Measurements from ENCODE around the gene LRP6. TPM values are rescaled to one million over a fixed set of nuclear protein-coding genes. Genes with fewer than 3 reads are reported as not detected.

LRP6 gene
- total RNA-seq, 1 experiment from 2014 or later, result 28.1 TPM

- no peak overlapping the region for H3K4me2 ChIP-seq (ENCODE audit: low read length)
- H3K27ac ChIP-seq (ENCODE audit: low read depth, low read length), result no peak overlapping the region
- CTCF ChIA-PET, result no interaction called here
- H3K27me3 ChIP-seq (ENCODE audit: insufficient read depth, low read length), result no peaks in the 10 kb centered on the region
- no TSS peak for BruUV-seq (replicated peaks)
- POLR2A ChIA-PET, result no interaction called here
- no peaks in the 10 kb centered on the region for H3K36me3 ChIP-seq (ENCODE audit: control insufficient read depth in 1 of 2, insufficient read depth in 2 of 2, low read length in 2 of 2)
- no peak for DNase-seq (ENCODE audit: low read depth, low spot score)
- H3K9ac ChIP-seq (ENCODE audit: low read length), result no peak overlapping the region
- RAD21 ChIA-PET (ENCODE audit: low non-redundant PET in 1 of 2, low total read pairs in 2 of 2, uncharacterized antibody in 2 of 2, unreplicated experiment in 2 of 2), result no interaction called here
- H4K20me1 ChIP-seq (ENCODE audit: insufficient read depth), result no peaks in the 10 kb centered on the region
- H3K9me3 ChIP-seq (ENCODE audit: control insufficient read depth in 1 of 2, insufficient read depth in 1 of 2, low read depth in 1 of 2, low read length in 2 of 2), result no peaks in the 10 kb centered on the region
- no peaks in the 10 kb centered on the region for H3K9me2 ChIP-seq (ENCODE audit: insufficient read depth)
- ATAC-seq, result no peak
- intact Hi-C loops (cut with micrococcal nuclease), result no loop called here
- no peak for TF ChIP-seq RAD21 (IDR thresholded peaks at IDR 0.05; ENCODE audit: low read depth)
- TF ChIP-seq EZH2phosphoT487 (IDR thresholded peaks at IDR 0.05; ENCODE audit: borderline replicate concordance), result no peak
- no peak for TF ChIP-seq EGR1 (IDR thresholded peaks at IDR 0.05; ENCODE audit: low read depth)
- TF ChIP-seq SIN3A (IDR thresholded peaks at IDR 0.05; ENCODE audit: low read depth), result no peak
- TF ChIP-seq EZH2 (IDR thresholded peaks at IDR 0.05), result no peak
- no peak for TF ChIP-seq ZNF274 (IDR thresholded peaks at IDR 0.05; ENCODE audit: low read depth, low read length)
- no peak for TF ChIP-seq TCF7L2 (IDR thresholded peaks at IDR 0.05; ENCODE audit: borderline replicate concordance, extremely low read depth, insufficient read depth, insufficient read length)
- no peak for TF ChIP-seq POLR2AphosphoS5 (IDR thresholded peaks at IDR 0.05; ENCODE audit: low read depth, low read length)
- TF ChIP-seq YY1 (IDR thresholded peaks at IDR 0.05; ENCODE audit: extremely low read depth, insufficient replicate concordance, low read depth, low read length), result no peak
- TF ChIP-seq, protein P1, sequence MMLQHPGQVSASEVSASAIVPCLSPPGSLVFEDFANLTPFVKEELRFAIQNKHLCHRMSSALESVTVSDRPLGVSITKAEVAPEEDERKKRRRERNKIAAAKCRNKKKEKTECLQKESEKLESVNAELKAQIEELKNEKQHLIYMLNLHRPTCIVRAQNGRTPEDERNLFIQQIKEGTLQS (IDR thresholded peaks at IDR 0.05), result no peak
- TF ChIP-seq, protein P2, sequence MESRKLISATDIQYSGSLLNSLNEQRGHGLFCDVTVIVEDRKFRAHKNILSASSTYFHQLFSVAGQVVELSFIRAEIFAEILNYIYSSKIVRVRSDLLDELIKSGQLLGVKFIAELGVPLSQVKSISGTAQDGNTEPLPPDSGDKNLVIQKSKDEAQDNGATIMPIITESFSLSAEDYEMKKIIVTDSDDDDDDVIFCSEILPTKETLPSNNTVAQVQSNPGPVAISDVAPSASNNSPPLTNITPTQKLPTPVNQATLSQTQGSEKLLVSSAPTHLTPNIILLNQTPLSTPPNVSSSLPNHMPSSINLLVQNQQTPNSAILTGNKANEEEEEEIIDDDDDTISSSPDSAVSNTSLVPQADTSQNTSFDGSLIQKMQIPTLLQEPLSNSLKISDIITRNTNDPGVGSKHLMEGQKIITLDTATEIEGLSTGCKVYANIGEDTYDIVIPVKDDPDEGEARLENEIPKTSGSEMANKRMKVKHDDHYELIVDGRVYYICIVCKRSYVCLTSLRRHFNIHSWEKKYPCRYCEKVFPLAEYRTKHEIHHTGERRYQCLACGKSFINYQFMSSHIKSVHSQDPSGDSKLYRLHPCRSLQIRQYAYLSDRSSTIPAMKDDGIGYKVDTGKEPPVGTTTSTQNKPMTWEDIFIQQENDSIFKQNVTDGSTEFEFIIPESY (IDR thresholded peaks at IDR 0.05; ENCODE audit: extremely low read depth, insufficient replicate concordance, low read length), result no peak
- no peak for TF ChIP-seq CTCF (IDR thresholded peaks at IDR 0.05 in 2 of 3, conservative IDR thresholded peaks at IDR 0.05 in 1 of 3; ENCODE audit: borderline replicate concordance in 1 of 3, insufficient read depth in 1 of 3, low read depth in 2 of 3, low read length in 2 of 3)
- TF ChIP-seq ELF1 (IDR thresholded peaks at IDR 0.05; ENCODE audit: borderline replicate concordance, low read depth), result no peak
- TF ChIP-seq SP1 (IDR thresholded peaks at IDR 0.05; ENCODE audit: low read depth), result no peak
- no peak for TF ChIP-seq CBX3 (IDR thresholded peaks at IDR 0.05; ENCODE audit: low read depth)
- peaks cover 10% of the 10 kb centered on the region; the same call in 1 of the 2 replicates for H3K79me2 ChIP-seq (ENCODE audit: insufficient read depth, low read length)
- H3K4me1 ChIP-seq (ENCODE audit: control insufficient read depth in 1 of 2, insufficient read depth in 2 of 2, low read length in 2 of 2), result no peaks in the 10 kb centered on the region
- H2AFZ ChIP-seq (ENCODE audit: low read depth, low read length, poor library complexity, severe bottlenecking), result no peak overlapping the region
- no peak overlapping the region for H3K4me3 ChIP-seq (replicated peaks in 1 of 2; ENCODE audit: low read depth in 1 of 2, low read length in 2 of 2)
Measured at GRCh38 chr12:12201274-12201758, 65.5 kb downstream of the LRP6 start.

Data from HCT116 (cell line).